ENCODE results near the gene CNPY3.

CNPY3 gene

GRCh38 chr6:42984924-42985475 lies 55.7 kb downstream of the CNPY3 start:
- DNase-seq = peak; percentile 24

- DNase-seq = no peak
These were observed 58.5 kb downstream of the CNPY3 start for GRCh38 chr6:42987533-42988451.

GRCh38 chr6:42988486-42989020 lies 59.3 kb downstream of the CNPY3 start:
- no peak for DNase-seq

Data from EL (cell line).